ENCODE measurements around the gene MACROD2. TPM values are rescaled to one million over a fixed set of nuclear protein-coding genes. Genes with fewer than 3 reads are reported as not detected.

MACROD2 gene
- polyA plus RNA-seq, 6 donors from 2014 or later = 27.2 to 49.3 (median 36.4) TPM

- H3K27me3 Mint-ChIP-seq = peaks cover 0 to 5% (median 0%) of the 10 kb centered on the region in 3 donors
- DNase-seq (no peak), ATAC-seq (ENCODE audit: low read depth in 2 of 2) (no peak)
- H3K4me3 Mint-ChIP-seq = no peak overlapping the region
- H3K36me3 Mint-ChIP-seq = no peaks in the 10 kb centered on the region
- H3K27ac Mint-ChIP-seq = no peak overlapping the region
- no peaks in the 10 kb centered on the region for H3K4me1 Mint-ChIP-seq
- H3K9me3 Mint-ChIP-seq = peaks cover 0 to 3% (median 0%) of the 10 kb centered on the region in 7 donors
Observed at GRCh38 chr20:14148042-14148441, 152.7 kb downstream of the MACROD2 start.

- peaks cover 0 to 7% (median 0%) of the 10 kb centered on the region in 7 donors for H3K9me3 Mint-ChIP-seq
- no peak overlapping the region for H3K27ac Mint-ChIP-seq
- no peaks in the 10 kb centered on the region for H3K27me3 Mint-ChIP-seq
- no peaks in the 10 kb centered on the region for H3K4me1 Mint-ChIP-seq
- no peak overlapping the region for H3K4me3 Mint-ChIP-seq
- ATAC-seq (ENCODE audit: low read depth in 2 of 2) (no peak), DNase-seq (no peak)
- H3K36me3 Mint-ChIP-seq = no peaks in the 10 kb centered on the region
Observed at GRCh38 chr20:14155361-14155760, 160.0 kb downstream of the MACROD2 start.

- H3K4me1 Mint-ChIP-seq = no peaks in the 10 kb centered on the region
- peaks cover 10 to 25% (median 13%) of the 10 kb centered on the region in 7 donors for H3K9me3 Mint-ChIP-seq
Observed at GRCh38 chr20:14178528-14178927, 183.2 kb downstream of the MACROD2 start.

GRCh38 chr20:14178952-14179351 lies 183.6 kb downstream of the MACROD2 start:
- Mint-ChIP-seq H3K4me3 (no peak overlapping the region), H3K27me3 (peaks cover 0 to 3% (median 0%) of the 10 kb centered on the region in 3 donors), H3K27ac (no peak overlapping the region), H3K9me3 (peaks cover 10 to 25% (median 10%) of the 10 kb centered on the region in 7 donors), H3K36me3 (peaks cover 0 to 8% of the 10 kb centered on the region in 2 donors), H3K4me1 (no peaks in the 10 kb centered on the region)
- ATAC-seq (ENCODE audit: low read depth in 2 of 2) = no peak
- DNase-seq = no peak

More at GRCh38 chr20:14178528-14178927, 183.2 kb downstream of the MACROD2 start:
- DNase-seq = no peak
- Mint-ChIP-seq H3K36me3 (peaks cover 0 to 8% of the 10 kb centered on the region in 2 donors), H3K27ac (no peak overlapping the region), H3K4me3 (no peak overlapping the region), H3K27me3 (peaks cover 0 to 3% (median 0%) of the 10 kb centered on the region in 3 donors)
- ATAC-seq (ENCODE audit: low read depth in 2 of 2) = no peak

- no peak overlapping the region for H3K27ac Mint-ChIP-seq
- ATAC-seq (ENCODE audit: low read depth in 2 of 2) = no peak
- H3K9me3 Mint-ChIP-seq = peaks cover 0 to 3% (median 0%) of the 10 kb centered on the region in 7 donors
- H3K27me3 Mint-ChIP-seq = peaks cover 0 to 20% (median 0%) of the 10 kb centered on the region in 3 donors
- H3K4me3 Mint-ChIP-seq = no peak overlapping the region
- no peaks in the 10 kb centered on the region for H3K36me3 Mint-ChIP-seq
- no peak for DNase-seq
- H3K4me1 Mint-ChIP-seq = no peaks in the 10 kb centered on the region
Observed at GRCh38 chr20:14189794-14190402, 194.6 kb downstream of the MACROD2 start.

- H3K27ac Mint-ChIP-seq = no peak overlapping the region
- no peaks in the 10 kb centered on the region for H3K4me1 Mint-ChIP-seq
- no peak overlapping the region for H3K4me3 Mint-ChIP-seq
- no peaks in the 10 kb centered on the region for H3K9me3 Mint-ChIP-seq
- peaks cover 0 to 12% (median 0%) of the 10 kb centered on the region in 3 donors for H3K27me3 Mint-ChIP-seq
- DNase-seq (no peak), ATAC-seq (ENCODE audit: low read depth in 2 of 2) (no peak)
- no peaks in the 10 kb centered on the region for H3K36me3 Mint-ChIP-seq
Observed at GRCh38 chr20:14191559-14191958, 196.2 kb downstream of the MACROD2 start.

GRCh38 chr20:14193443-14193842 lies 198.1 kb downstream of the MACROD2 start:
- ATAC-seq (ENCODE audit: low read depth in 2 of 2) = no peak
- Mint-ChIP-seq H3K4me3 (no peak overlapping the region), H3K9me3 (peaks cover 0 to 4% (median 0%) of the 10 kb centered on the region in 7 donors)

GRCh38 chr20:14193885-14194284 lies 198.6 kb downstream of the MACROD2 start:
- no peak for DNase-seq
- peaks cover 0 to 9% (median 0%) of the 10 kb centered on the region in 3 donors for H3K27me3 Mint-ChIP-seq
- no peak overlapping the region for H3K27ac Mint-ChIP-seq
- no peak for ATAC-seq (ENCODE audit: low read depth in 2 of 2)
- no peak overlapping the region for H3K4me3 Mint-ChIP-seq
- no peaks in the 10 kb centered on the region for H3K36me3 Mint-ChIP-seq
- no peaks in the 10 kb centered on the region for H3K4me1 Mint-ChIP-seq
- peaks cover 0 to 8% (median 0%) of the 10 kb centered on the region in 7 donors for H3K9me3 Mint-ChIP-seq

More at GRCh38 chr20:14193443-14193842, 198.1 kb downstream of the MACROD2 start:
- no peaks in the 10 kb centered on the region for H3K36me3 Mint-ChIP-seq
- DNase-seq = no peak
- H3K27me3 Mint-ChIP-seq = peaks cover 0 to 9% (median 0%) of the 10 kb centered on the region in 3 donors
- H3K27ac Mint-ChIP-seq = no peak overlapping the region
- no peaks in the 10 kb centered on the region for H3K4me1 Mint-ChIP-seq

- no peak overlapping the region for H3K4me3 Mint-ChIP-seq
- no peak overlapping the region for H3K27ac Mint-ChIP-seq
- no peaks in the 10 kb centered on the region for H3K4me1 Mint-ChIP-seq
- DNase-seq (no peak), ATAC-seq (ENCODE audit: low read depth in 2 of 2) (no peak)
- H3K36me3 Mint-ChIP-seq = no peaks in the 10 kb centered on the region
- peaks cover 0 to 7% (median 0%) of the 10 kb centered on the region in 3 donors for H3K27me3 Mint-ChIP-seq
- peaks cover 0 to 11% (median 0%) of the 10 kb centered on the region in 7 donors for H3K9me3 Mint-ChIP-seq
Observed at GRCh38 chr20:14197097-14197496, 201.8 kb downstream of the MACROD2 start.

- no peaks in the 10 kb centered on the region for H3K27me3 Mint-ChIP-seq
- ATAC-seq (ENCODE audit: low read depth in 2 of 2) = no peak
- H3K36me3 Mint-ChIP-seq = no peaks in the 10 kb centered on the region
- H3K4me1 Mint-ChIP-seq = no peaks in the 10 kb centered on the region
- DNase-seq = no peak
- H3K4me3 Mint-ChIP-seq = no peak overlapping the region
- peaks cover 0 to 12% (median 0%) of the 10 kb centered on the region in 7 donors for H3K9me3 Mint-ChIP-seq
- no peak overlapping the region for H3K27ac Mint-ChIP-seq
Observed at GRCh38 chr20:14198416-14198815, 203.1 kb downstream of the MACROD2 start.

GRCh38 chr20:14199111-14199510 lies 203.8 kb downstream of the MACROD2 start:
- ATAC-seq (ENCODE audit: low read depth in 2 of 2) = no peak
- Mint-ChIP-seq H3K4me3 (no peak overlapping the region), H3K9me3 (peaks cover 0 to 15% (median 1%) of the 10 kb centered on the region in 7 donors), H3K36me3 (no peaks in the 10 kb centered on the region), H3K27me3 (no peaks in the 10 kb centered on the region), H3K27ac (no peak overlapping the region), H3K4me1 (no peaks in the 10 kb centered on the region)
- no peak for DNase-seq

- H3K4me3 Mint-ChIP-seq = no peak overlapping the region
- H3K36me3 Mint-ChIP-seq = no peaks in the 10 kb centered on the region
- no peak overlapping the region for H3K27ac Mint-ChIP-seq
- peaks cover 1 to 15% (median 4%) of the 10 kb centered on the region in 7 donors for H3K9me3 Mint-ChIP-seq
- no peaks in the 10 kb centered on the region for H3K4me1 Mint-ChIP-seq
- ATAC-seq (ENCODE audit: low read depth in 2 of 2) (no peak), DNase-seq (no peak)
- no peaks in the 10 kb centered on the region for H3K27me3 Mint-ChIP-seq
Observed at GRCh38 chr20:14203657-14204056, 208.3 kb downstream of the MACROD2 start.

GRCh38 chr20:14207591-14207990 lies 212.3 kb downstream of the MACROD2 start:
- ATAC-seq (ENCODE audit: low read depth in 2 of 2) = no peak
- Mint-ChIP-seq H3K9me3 (peaks cover 0 to 12% (median 4%) of the 10 kb centered on the region in 7 donors), H3K27ac (no peak overlapping the region)

GRCh38 chr20:14208956-14209355 lies 213.6 kb downstream of the MACROD2 start:
- ATAC-seq (ENCODE audit: low read depth in 2 of 2) (no peak), DNase-seq (no peak)
- Mint-ChIP-seq H3K4me1 (no peaks in the 10 kb centered on the region), H3K36me3 (no peaks in the 10 kb centered on the region), H3K9me3 (peaks cover 0 to 8% (median 1%) of the 10 kb centered on the region in 7 donors), H3K27ac (no peak overlapping the region), H3K27me3 (no peaks in the 10 kb centered on the region), H3K4me3 (no peak overlapping the region)

More at GRCh38 chr20:14207591-14207990, 212.3 kb downstream of the MACROD2 start:
- no peaks in the 10 kb centered on the region for H3K4me1 Mint-ChIP-seq
- H3K4me3 Mint-ChIP-seq = no peak overlapping the region
- no peaks in the 10 kb centered on the region for H3K36me3 Mint-ChIP-seq
- no peaks in the 10 kb centered on the region for H3K27me3 Mint-ChIP-seq
- DNase-seq = no peak
